ENCODE results near the gene SKI. TPM values are rescaled to one million over a fixed set of nuclear protein-coding genes. Genes with fewer than 3 reads are reported as not detected.

SKI gene
- total and polyA plus RNA-seq, 2 donors (not counting 1 experiment from before 2014, with no cell fraction given), result 14.9 to 74.9 TPM

- H3K27me3 Mint-ChIP-seq, result no peaks in the 10 kb centered on the region
- H3K4me2 ChIP-seq (replicated peaks; ENCODE audit: low read depth, low read length, poor library complexity, severe bottlenecking), result peak overlapping the region; percentile 89
- intact Hi-C loops (cut with micrococcal nuclease), result no loop called here
These were observed 2.8 kb downstream of the SKI start for GRCh38 chr1:2230781-2231531.

More at GRCh38 chr1:2230781-2231531, 2.8 kb downstream of the SKI start:
- H3K9ac ChIP-seq (ENCODE audit: low read length), result peak overlapping the region; percentile 72
- H3K4me1 ChIP-seq (ENCODE audit: control insufficient read depth in 2 of 2, insufficient read depth in 2 of 2, low read length in 2 of 2), result peaks cover 66 to 74% of the 10 kb centered on the region in 2 donors
- no peak for ATAC-seq (ENCODE audit: low read depth)
- CTCF ChIA-PET, result interaction anchor here (0.7 to 3.9 kb wide), 7 partner anchors 28 to 150 kb away, joined by 3 to 22 read pairs (median 5); partner anchors contain the start of gene FAAP20
- Mint-ChIP-seq H3K27ac (peak overlapping the region; percentile 91), H3K4me3 (peak overlapping the region; percentile 98), H3K4me1 (peaks cover 67% of the 10 kb centered on the region), H3K9me3 (ENCODE audit: insufficient read depth) (no peaks in the 10 kb centered on the region)
- TF ChIP-seq, protein P1, sequence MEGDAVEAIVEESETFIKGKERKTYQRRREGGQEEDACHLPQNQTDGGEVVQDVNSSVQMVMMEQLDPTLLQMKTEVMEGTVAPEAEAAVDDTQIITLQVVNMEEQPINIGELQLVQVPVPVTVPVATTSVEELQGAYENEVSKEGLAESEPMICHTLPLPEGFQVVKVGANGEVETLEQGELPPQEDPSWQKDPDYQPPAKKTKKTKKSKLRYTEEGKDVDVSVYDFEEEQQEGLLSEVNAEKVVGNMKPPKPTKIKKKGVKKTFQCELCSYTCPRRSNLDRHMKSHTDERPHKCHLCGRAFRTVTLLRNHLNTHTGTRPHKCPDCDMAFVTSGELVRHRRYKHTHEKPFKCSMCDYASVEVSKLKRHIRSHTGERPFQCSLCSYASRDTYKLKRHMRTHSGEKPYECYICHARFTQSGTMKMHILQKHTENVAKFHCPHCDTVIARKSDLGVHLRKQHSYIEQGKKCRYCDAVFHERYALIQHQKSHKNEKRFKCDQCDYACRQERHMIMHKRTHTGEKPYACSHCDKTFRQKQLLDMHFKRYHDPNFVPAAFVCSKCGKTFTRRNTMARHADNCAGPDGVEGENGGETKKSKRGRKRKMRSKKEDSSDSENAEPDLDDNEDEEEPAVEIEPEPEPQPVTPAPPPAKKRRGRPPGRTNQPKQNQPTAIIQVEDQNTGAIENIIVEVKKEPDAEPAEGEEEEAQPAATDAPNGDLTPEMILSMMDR (IDR thresholded peaks at IDR 0.05), result no peak
- 51% methylated on average over 30 of the region's 30 CpGs for WGBS (ENCODE audit: insufficient coverage)
- H3K4me3 ChIP-seq (ENCODE audit: control extremely low read depth in 1 of 5, extremely low read depth in 1 of 5, insufficient read depth in 1 of 5, low read depth in 2 of 5, low read length in 4 of 5), result peak overlapping the region; percentile 46 to 82 (median 68)
- H3K27ac ChIP-seq (ENCODE audit: low read length in 2 of 2), result peak overlapping the region; percentile 29 to 93
- H3K27me3 ChIP-seq (replicated peaks in 1 of 4; ENCODE audit: control extremely low read depth in 1 of 4, control insufficient read depth in 3 of 4, insufficient read depth in 4 of 4, low read length in 3 of 4), result no peaks in the 10 kb centered on the region
- no peaks in the 10 kb centered on the region for H3K9me3 ChIP-seq (ENCODE audit: control extremely low read depth in 1 of 3, control insufficient read depth in 2 of 3, insufficient read depth in 1 of 3, low read length in 2 of 3)
- H4K20me1 ChIP-seq (ENCODE audit: control insufficient read depth, insufficient read depth, low read length, poor library complexity, severe bottlenecking), result peaks cover 71% of the 10 kb centered on the region
- H2AFZ ChIP-seq (ENCODE audit: insufficient read depth, low read depth, low read length, poor library complexity, severe bottlenecking), result no peak overlapping the region
- peaks cover 0 to 3% of the 10 kb centered on the region in 2 experiments for H3K36me3 ChIP-seq (replicated peaks in 1 of 2; ENCODE audit: control extremely low read depth in 1 of 2, control insufficient read depth in 1 of 2, extremely low read depth in 1 of 2, insufficient read depth in 2 of 2, low read length in 1 of 2)
- POLR2A ChIA-PET, result interaction anchor here (1.4 to 3.4 kb wide), 2 partner anchors 69 to 151 kb away, joined by 4 to 30 read pairs; no protein-coding TSS in a partner anchor
- peak; percentile 61 for DNase-seq
- peaks cover 72% of the 10 kb centered on the region for H3K79me2 ChIP-seq (ENCODE audit: control insufficient read depth, insufficient read depth, low read length)

All from B cell (primary cell).